CD4-positive, alpha-beta T cell (primary cell): ENCODE results near the gene HABP2. TPM values are rescaled to one million over a fixed set of nuclear protein-coding genes. Genes with fewer than 3 reads are reported as not detected.

Experiments
- ATAC-seq: fragments of 200-7000 bp; cut with Tn5 transposase; one replicate; pipeline ENCODE4 v1.10.0; 2022; ENCODE audit warnings: mild to moderate bottlenecking; ENCODE audit not compliant: poor library complexity
- CTCF ChIA-PET: fragments of 350-600 bp; sonication (Branson Sonifier 250); formaldehyde crosslinking; loops from one replicate; lab custom pipeline; 2021; ENCODE audit warnings: antibody characterized with exemption, inconsistent platforms; lab: Charles Lee
- POLR2A ChIA-PET: fragments of 350-600 bp; sonication (Branson Sonifier 250); formaldehyde crosslinking; loops from one replicate; lab custom pipeline; 2021; ENCODE audit warnings: antibody characterized with exemption, inconsistent platforms; lab: Charles Lee
- DNase-seq, 14 experiments: peaks; one replicate each; pipeline ENCODE4 v3.0.0-alpha.2; 2013 to 2020; ENCODE audit warnings: mixed read lengths in 2 of 14
- H3K27ac ChIP-seq, 2 donors: one replicate each; pipeline versions ENCODE4 v1.5.1 to v1.7.0; 2013; ENCODE audit warnings: low read length in 2 of 2, low read depth in 1 of 2, mild to moderate bottlenecking in 1 of 2
- H3K27me3 ChIP-seq, 2 experiments: 1 replicate in 1 of 2; 2 replicates in 1 of 2; pipeline versions ENCODE4 v1.6.1 to v1.7.0; 2013; ENCODE audit warnings: low read length in 2 of 2, control low read depth in 1 of 2, mild to moderate bottlenecking in 1 of 2, moderate library complexity in 1 of 2; ENCODE audit not compliant: insufficient read depth in 2 of 2, control insufficient read depth in 1 of 2
- H3K36me3 ChIP-seq: one replicate; pipeline ENCODE4 v1.6.1; 2013; ENCODE audit warnings: low read length, control low read depth; ENCODE audit not compliant: insufficient read depth
- H3K4me1 ChIP-seq: one replicate; pipeline ENCODE4 v1.6.1; 2013; ENCODE audit warnings: low read length, control low read depth; ENCODE audit not compliant: insufficient read depth
- H3K4me3 ChIP-seq: one replicate; pipeline ENCODE4 v1.5.1; 2013; ENCODE audit warnings: mild to moderate bottlenecking, low read length, moderate library complexity
- H3K9me3 ChIP-seq, 2 experiments: 1 replicate in 1 of 2; 2 replicates in 1 of 2; pipeline versions ENCODE4 v1.6.1 to v1.7.0; 2013; ENCODE audit warnings: low read length in 2 of 2, mild to moderate bottlenecking in 2 of 2, control low read depth in 1 of 2, moderate library complexity in 1 of 2; ENCODE audit not compliant: control insufficient read depth in 1 of 2, insufficient read depth in 1 of 2
- H3K27ac Mint-ChIP-seq: one replicate; pipeline ENCODE4 v1.8.0; 2020; ENCODE audit warnings: mixed read lengths
- H3K27me3 Mint-ChIP-seq: one replicate; pipeline ENCODE4 v1.8.0; 2021; ENCODE audit warnings: mixed read lengths
- H3K36me3 Mint-ChIP-seq: one replicate; pipeline ENCODE4 v1.8.0; 2021; ENCODE audit warnings: low read depth, mixed read lengths
- H3K4me1 Mint-ChIP-seq: one replicate; pipeline ENCODE4 v1.8.0; 2021; ENCODE audit warnings: low read depth, mixed read lengths
- H3K4me3 Mint-ChIP-seq: one replicate; pipeline ENCODE4 v1.8.0; 2020; ENCODE audit warnings: mild to moderate bottlenecking, mixed read lengths
- H3K9me3 Mint-ChIP-seq: one replicate; pipeline ENCODE4 v1.8.0; 2020; ENCODE audit warnings: mixed read lengths
- intact Hi-C, 2 experiments: fragments of 100-400 bp; cut with DNase I in 1 of 2; cut with micrococcal nuclease in 1 of 2; formaldehyde crosslinking; loops; one replicate each; pipeline versions ENCODE4 v1.15.1 to v1.9.0; 2023 to 2025; cut with DNase I, micrococcal nuclease
- total RNA-seq, 174 experiments: library from RNA in 2 of 174; stranded (reverse) in 2 of 174; gene quantifications; one replicate each; pipeline ENCODE4 v1.2.3 and lab custom pipeline; 2021 to 2026
- TF ChIP-seq, protein P1 (sequence below): fragments of 200-600 bp; IDR thresholded peaks from one replicate; pipeline ENCODE4 v1.8.0; 2022; ENCODE audit warnings: antibody characterized with exemption, mild to moderate bottlenecking

HABP2 gene
- total RNA-seq, 2 experiments from 2014 or later, result not detected

DNA sequence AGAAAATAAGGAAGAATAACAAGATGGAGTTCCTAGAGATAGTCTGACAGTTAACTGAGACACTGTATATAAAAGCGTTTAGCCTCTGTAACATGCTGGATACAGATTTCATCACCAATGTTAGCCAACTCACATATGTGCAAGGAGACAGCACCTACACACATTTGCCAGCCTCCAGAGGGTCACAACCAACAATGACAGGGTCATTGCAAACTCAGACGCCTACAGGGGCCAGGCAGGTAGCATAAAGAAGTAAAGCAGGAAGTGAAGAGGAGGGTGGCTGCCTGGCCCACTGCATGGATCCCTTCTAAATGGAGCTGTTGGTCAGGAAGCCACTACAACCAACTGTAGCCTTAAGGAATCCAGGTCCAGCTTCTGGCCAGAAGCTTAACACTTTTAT, 60.6 kb downstream of the HABP2 start:
- TF ChIP-seq, protein P1, sequence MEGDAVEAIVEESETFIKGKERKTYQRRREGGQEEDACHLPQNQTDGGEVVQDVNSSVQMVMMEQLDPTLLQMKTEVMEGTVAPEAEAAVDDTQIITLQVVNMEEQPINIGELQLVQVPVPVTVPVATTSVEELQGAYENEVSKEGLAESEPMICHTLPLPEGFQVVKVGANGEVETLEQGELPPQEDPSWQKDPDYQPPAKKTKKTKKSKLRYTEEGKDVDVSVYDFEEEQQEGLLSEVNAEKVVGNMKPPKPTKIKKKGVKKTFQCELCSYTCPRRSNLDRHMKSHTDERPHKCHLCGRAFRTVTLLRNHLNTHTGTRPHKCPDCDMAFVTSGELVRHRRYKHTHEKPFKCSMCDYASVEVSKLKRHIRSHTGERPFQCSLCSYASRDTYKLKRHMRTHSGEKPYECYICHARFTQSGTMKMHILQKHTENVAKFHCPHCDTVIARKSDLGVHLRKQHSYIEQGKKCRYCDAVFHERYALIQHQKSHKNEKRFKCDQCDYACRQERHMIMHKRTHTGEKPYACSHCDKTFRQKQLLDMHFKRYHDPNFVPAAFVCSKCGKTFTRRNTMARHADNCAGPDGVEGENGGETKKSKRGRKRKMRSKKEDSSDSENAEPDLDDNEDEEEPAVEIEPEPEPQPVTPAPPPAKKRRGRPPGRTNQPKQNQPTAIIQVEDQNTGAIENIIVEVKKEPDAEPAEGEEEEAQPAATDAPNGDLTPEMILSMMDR, result no peak
- H3K36me3 ChIP-seq, result no peaks in the 10 kb centered on the region
- no peak overlapping the region for H3K27ac ChIP-seq
- Mint-ChIP-seq H3K9me3 (no peaks in the 10 kb centered on the region), H3K4me1 (no peaks in the 10 kb centered on the region), H3K27me3 (peaks cover 38% of the 10 kb centered on the region), H3K4me3 (no peak overlapping the region), H3K27ac (no peak overlapping the region), H3K36me3 (no peaks in the 10 kb centered on the region)
- intact Hi-C loops, result no loop called here
- POLR2A ChIA-PET, result no interaction called here
- H3K9me3 ChIP-seq, result no peaks in the 10 kb centered on the region
- DNase-seq, result no peak
- no peak for ATAC-seq
- CTCF ChIA-PET, result no interaction called here
- no peak overlapping the region for H3K4me3 ChIP-seq
- H3K27me3 ChIP-seq, result peaks cover 4 to 14% of the 10 kb centered on the region in 2 experiments
- no peaks in the 10 kb centered on the region for H3K4me1 ChIP-seq

DNA sequence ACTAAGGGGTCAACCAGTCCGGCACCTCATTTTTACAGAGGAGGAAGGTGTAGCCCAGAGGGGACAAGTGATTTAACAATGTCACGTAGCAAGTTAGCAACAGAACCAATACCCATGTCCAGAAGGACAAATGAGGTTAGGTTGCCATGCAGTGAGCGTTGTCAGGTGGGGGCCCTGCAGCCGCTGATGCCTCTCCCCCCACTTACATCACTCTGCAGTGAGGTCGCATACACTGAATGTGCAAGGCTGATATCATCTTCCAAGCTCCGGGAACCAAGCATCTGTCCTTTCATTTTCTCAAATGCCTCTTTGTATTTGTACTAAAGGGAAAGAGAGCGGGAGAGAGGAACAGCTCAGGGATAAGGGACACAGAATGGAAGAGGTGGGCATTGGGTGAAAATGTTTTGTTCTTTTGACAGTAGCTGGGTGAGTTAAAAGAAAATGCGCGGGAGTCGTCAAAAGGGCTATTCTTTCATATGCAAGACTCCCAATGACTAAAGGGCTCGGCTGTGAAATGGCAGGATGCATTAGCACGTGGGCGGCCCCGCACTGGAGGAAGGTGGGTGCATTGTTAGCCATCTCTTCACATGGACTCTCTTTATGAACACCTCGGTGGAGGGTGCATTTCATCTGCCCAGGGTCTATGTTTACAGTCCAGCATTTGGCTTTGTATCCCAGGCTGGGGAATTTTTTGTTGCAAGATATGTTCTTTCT, 61.3 kb downstream of the HABP2 start:
- Mint-ChIP-seq H3K36me3 (no peaks in the 10 kb centered on the region), H3K27ac (no peak overlapping the region), H3K9me3 (no peaks in the 10 kb centered on the region), H3K4me3 (no peak overlapping the region), H3K27me3 (peaks cover 41% of the 10 kb centered on the region), H3K4me1 (no peaks in the 10 kb centered on the region)
- intact Hi-C loops, result no loop called here
- ChIA-PET POLR2A (no interaction called here), CTCF (no interaction called here)
- DNase-seq, result no peak
- no peaks in the 10 kb centered on the region for H3K4me1 ChIP-seq
- ATAC-seq, result no peak
- H3K27me3 ChIP-seq, result peaks cover 6 to 14% of the 10 kb centered on the region in 2 experiments
- TF ChIP-seq, protein P1, result no peak
- no peak overlapping the region for H3K27ac ChIP-seq
- no peak overlapping the region for H3K4me3 ChIP-seq
- no peaks in the 10 kb centered on the region for H3K9me3 ChIP-seq
- no peaks in the 10 kb centered on the region for H3K36me3 ChIP-seq

DNA sequence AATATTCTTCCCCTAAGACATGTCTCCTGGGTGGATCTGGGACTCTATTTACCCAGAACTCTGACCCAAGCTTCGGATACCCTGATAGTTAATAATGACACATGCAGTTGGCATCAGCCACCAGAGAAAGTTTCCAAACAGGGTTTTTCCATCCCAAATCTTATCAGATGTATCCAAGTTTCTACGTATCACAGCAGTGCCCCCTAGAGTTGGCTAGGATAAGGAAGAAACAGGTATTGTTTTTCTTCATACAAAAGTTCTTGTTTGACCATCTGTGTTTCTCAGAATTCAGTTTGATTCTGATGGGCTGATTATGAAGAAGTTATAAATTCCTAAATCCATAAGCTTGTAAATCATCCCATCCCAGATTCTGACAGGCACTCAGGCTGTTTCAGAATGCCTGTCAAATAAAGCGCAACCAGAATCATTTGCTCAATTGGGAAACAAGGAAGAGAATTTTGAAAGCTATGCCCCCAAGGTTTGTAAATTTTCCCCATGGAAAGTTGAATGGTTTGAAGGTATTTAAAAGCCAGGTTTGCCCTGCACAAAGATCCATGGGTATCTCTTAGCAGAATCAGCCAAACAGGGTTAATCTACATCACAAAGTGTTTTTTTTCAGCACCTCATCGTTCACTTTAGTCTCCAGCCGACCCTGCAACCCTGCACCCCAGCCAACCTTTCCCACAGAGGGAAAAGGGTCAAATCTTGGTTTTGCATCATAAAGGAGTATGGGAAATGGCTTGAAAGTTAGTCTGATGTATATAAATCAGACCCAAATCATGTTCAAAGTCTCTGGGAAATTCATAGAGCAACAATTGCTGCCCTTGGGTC, 63.6 kb downstream of the HABP2 start:
- peaks cover 11 to 14% of the 10 kb centered on the region in 2 experiments for H3K27me3 ChIP-seq
- TF ChIP-seq, protein P1, result no peak
- intact Hi-C loops, result no loop called here
- no peak overlapping the region for H3K4me3 Mint-ChIP-seq
- no peaks in the 10 kb centered on the region for H3K4me1 ChIP-seq
- peaks cover 46% of the 10 kb centered on the region for H3K27me3 Mint-ChIP-seq
- H3K9me3 Mint-ChIP-seq, result no peaks in the 10 kb centered on the region
- POLR2A ChIA-PET, result no interaction called here
- no peak for DNase-seq
- no peak for ATAC-seq
- H3K4me3 ChIP-seq, result no peak overlapping the region
- H3K27ac ChIP-seq, result no peak overlapping the region
- no peaks in the 10 kb centered on the region for H3K36me3 ChIP-seq
- H3K9me3 ChIP-seq, result no peaks in the 10 kb centered on the region
- no peaks in the 10 kb centered on the region for H3K36me3 Mint-ChIP-seq
- no peak overlapping the region for H3K27ac Mint-ChIP-seq
- CTCF ChIA-PET, result no interaction called here
- no peaks in the 10 kb centered on the region for H3K4me1 Mint-ChIP-seq
